GM21737 (cell line): Measurements from ENCODE around the gene LRG1.

Experiments used
- ATAC-seq: cut with Tn5 transposase; IDR thresholded peaks from one replicate; pipeline ENCODE4 v1.9.1; 2021; ENCODE audit warnings: mild to moderate bottlenecking, moderate library complexity; ENCODE audit not compliant: unreplicated experiment

LRG1 gene

GRCh38 chr19:4539693-4540581, at the start of gene LRG1:
Gene LRG1, minus strand, starts transcription at chr19:4540036. Its CDS starts 23 bp downstream, at chr19:4540013.
- no peak for ATAC-seq

- no peak for ATAC-seq
Observed at GRCh38 chr19:4588291-4588761, 48.5 kb upstream of the LRG1 start.

GRCh38 chr19:4587527-4587926, 47.7 kb upstream of the LRG1 start:
- ATAC-seq = no peak

- no peak for ATAC-seq
Observed at GRCh38 chr19:4586691-4587090, 46.9 kb upstream of the LRG1 start.

GRCh38 chr19:4586245-4586644, 46.4 kb upstream of the LRG1 start:
- no peak for ATAC-seq

- ATAC-seq = no peak
Observed at GRCh38 chr19:4585556-4585955, 45.7 kb upstream of the LRG1 start.

- no peak for ATAC-seq
Observed at GRCh38 chr19:4584670-4585460, 45.0 kb upstream of the LRG1 start.

GRCh38 chr19:4583961-4584669, 44.3 kb upstream of the LRG1 start:
- no peak for ATAC-seq

- no peak for ATAC-seq
Observed at GRCh38 chr19:4582980-4583842, 43.4 kb upstream of the LRG1 start.

GRCh38 chr19:4581666-4582553, 42.1 kb upstream of the LRG1 start:
- no peak for ATAC-seq

GRCh38 chr19:4580961-4581665, 41.3 kb upstream of the LRG1 start:
- ATAC-seq = no peak

- ATAC-seq = no peak
Observed at GRCh38 chr19:4580021-4580901, 40.4 kb upstream of the LRG1 start.

GRCh38 chr19:4579389-4579788, 39.6 kb upstream of the LRG1 start:
- ATAC-seq = no peak

GRCh38 chr19:4578552-4579248, 38.9 kb upstream of the LRG1 start:
- no peak for ATAC-seq

GRCh38 chr19:4577020-4577782, 37.4 kb upstream of the LRG1 start:
- ATAC-seq = no peak
